Measurements from ENCODE around the gene MRPL45.

DNA sequence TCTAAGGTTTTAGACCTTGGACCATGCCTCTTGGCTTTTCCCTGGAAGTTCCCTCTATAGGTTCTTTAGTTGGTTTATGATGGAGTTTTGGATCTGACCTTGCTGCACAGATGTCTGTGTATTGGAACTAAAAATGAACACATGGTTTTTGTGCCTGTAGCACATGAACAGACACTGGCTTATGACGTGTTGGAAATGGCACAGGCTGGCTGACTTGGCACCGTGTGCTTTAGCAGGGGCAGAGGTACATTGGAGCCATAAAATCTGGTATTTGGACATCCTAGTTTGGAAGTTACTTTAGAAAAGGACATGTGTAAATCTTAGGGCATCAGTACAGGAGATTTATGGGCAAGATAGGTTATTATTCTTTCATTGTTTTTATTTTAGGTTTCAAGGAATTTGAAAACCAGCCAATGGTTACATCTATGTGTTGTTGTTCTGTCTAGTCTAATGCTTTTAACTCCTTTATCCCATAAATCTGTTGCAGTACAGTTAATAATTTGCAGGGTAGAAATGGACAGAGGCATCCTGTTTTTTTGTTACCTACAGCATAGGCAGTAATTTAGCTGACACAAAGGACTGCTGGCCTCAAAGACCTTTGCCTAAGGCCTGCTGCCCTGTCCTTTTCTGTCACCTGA lies 60.6 kb downstream of the MRPL45 start:
- TF ChIP-seq EP300 (IDR thresholded peaks at IDR 0.05; ENCODE audit: borderline replicate concordance in 1 of 2, control insufficient read depth in 1 of 2, low read depth in 2 of 2, low read length in 2 of 2) (no peak), SMC3 (IDR thresholded peaks at IDR 0.05; ENCODE audit: borderline replicate concordance, low read length) (no peak), ESRRA (IDR thresholded peaks at IDR 0.05; ENCODE audit: low read length) (no peak), POLR2A (IDR thresholded peaks at IDR 0.05; ENCODE audit: low read depth, low read length) (no peak), FOXK2 (IDR thresholded peaks at IDR 0.05) (no peak), NBN (IDR thresholded peaks at IDR 0.05) (no peak), ZBED1 (IDR thresholded peaks at IDR 0.05; ENCODE audit: borderline replicate concordance) (no peak), ETV6 (conservative IDR thresholded peaks at IDR 0.05 in 1 of 2, IDR thresholded peaks at IDR 0.05 in 1 of 2; ENCODE audit: borderline replicate concordance in 1 of 2, low read depth in 1 of 2) (no peak)
- TF ChIP-seq, protein P1, sequence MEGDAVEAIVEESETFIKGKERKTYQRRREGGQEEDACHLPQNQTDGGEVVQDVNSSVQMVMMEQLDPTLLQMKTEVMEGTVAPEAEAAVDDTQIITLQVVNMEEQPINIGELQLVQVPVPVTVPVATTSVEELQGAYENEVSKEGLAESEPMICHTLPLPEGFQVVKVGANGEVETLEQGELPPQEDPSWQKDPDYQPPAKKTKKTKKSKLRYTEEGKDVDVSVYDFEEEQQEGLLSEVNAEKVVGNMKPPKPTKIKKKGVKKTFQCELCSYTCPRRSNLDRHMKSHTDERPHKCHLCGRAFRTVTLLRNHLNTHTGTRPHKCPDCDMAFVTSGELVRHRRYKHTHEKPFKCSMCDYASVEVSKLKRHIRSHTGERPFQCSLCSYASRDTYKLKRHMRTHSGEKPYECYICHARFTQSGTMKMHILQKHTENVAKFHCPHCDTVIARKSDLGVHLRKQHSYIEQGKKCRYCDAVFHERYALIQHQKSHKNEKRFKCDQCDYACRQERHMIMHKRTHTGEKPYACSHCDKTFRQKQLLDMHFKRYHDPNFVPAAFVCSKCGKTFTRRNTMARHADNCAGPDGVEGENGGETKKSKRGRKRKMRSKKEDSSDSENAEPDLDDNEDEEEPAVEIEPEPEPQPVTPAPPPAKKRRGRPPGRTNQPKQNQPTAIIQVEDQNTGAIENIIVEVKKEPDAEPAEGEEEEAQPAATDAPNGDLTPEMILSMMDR (IDR thresholded peaks at IDR 0.05 in 2 of 3, conservative IDR thresholded peaks at IDR 0.05 in 1 of 3; ENCODE audit: control insufficient read depth in 2 of 3, extremely low read depth in 1 of 3, insufficient read depth in 1 of 3, low read depth in 3 of 3, low read length in 3 of 3) = no peak
- TF ChIP-seq, protein P2, sequence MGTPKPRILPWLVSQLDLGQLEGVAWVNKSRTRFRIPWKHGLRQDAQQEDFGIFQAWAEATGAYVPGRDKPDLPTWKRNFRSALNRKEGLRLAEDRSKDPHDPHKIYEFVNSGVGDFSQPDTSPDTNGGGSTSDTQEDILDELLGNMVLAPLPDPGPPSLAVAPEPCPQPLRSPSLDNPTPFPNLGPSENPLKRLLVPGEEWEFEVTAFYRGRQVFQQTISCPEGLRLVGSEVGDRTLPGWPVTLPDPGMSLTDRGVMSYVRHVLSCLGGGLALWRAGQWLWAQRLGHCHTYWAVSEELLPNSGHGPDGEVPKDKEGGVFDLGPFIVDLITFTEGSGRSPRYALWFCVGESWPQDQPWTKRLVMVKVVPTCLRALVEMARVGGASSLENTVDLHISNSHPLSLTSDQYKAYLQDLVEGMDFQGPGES (IDR thresholded peaks at IDR 0.05) = no peak

Measured in GM12878 (cell line).